Measurements from ENCODE around the gene SOS1.

DNA sequence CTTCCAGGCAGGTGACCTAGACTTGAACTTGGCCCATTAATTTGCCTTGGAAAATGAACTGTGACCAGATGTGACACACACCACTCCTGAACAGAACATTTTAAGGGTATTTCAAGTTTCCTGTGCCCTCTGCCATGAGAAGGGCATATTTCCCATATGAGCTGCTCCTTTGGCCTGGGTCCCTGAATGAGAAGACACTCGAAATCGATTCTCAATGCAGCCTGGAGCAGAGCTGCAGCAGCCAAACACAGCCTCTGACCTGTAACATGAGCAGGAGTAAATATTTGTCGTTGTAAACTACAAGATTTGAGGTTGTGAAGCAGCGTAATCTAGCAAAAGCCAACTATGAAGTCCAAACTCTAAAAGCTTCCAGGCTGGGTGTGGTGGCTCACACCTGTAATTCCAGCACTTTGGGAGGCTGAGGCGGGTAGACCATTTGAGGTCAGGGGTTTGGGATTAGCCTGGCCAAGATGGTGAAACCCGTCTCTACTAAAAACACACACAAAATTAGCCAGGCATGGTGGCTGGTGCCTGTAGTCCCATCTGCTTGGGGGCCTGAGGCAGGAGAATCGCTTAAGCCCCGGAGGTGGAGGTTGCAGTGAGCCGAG lies 30.1 kb upstream of the SOS1 start:
- TF ChIP-seq, protein P1, sequence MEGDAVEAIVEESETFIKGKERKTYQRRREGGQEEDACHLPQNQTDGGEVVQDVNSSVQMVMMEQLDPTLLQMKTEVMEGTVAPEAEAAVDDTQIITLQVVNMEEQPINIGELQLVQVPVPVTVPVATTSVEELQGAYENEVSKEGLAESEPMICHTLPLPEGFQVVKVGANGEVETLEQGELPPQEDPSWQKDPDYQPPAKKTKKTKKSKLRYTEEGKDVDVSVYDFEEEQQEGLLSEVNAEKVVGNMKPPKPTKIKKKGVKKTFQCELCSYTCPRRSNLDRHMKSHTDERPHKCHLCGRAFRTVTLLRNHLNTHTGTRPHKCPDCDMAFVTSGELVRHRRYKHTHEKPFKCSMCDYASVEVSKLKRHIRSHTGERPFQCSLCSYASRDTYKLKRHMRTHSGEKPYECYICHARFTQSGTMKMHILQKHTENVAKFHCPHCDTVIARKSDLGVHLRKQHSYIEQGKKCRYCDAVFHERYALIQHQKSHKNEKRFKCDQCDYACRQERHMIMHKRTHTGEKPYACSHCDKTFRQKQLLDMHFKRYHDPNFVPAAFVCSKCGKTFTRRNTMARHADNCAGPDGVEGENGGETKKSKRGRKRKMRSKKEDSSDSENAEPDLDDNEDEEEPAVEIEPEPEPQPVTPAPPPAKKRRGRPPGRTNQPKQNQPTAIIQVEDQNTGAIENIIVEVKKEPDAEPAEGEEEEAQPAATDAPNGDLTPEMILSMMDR (IDR thresholded peaks at IDR 0.05), result no peak
- no peak for TF ChIP-seq POLR2A (IDR thresholded peaks at IDR 0.05)

All from uterus (tissue), 2 donors.